OCI-LY7 (cell line): Measurements from ENCODE around the gene STX18.

Source experiments
- EZH2phosphoT487 ChIP-seq: fragments of 200-600 bp; sonication (generic); IDR thresholded peaks from 2 replicates; pipeline ENCODE4 v1.6.1; 2018; ENCODE audit warnings: low read depth, borderline replicate concordance, mild to moderate bottlenecking, mixed run types, antibody characterized with exemption, low read length, moderate library complexity, mixed read lengths
- TF ChIP-seq, protein P1 (sequence below): fragments of 200-600 bp; sonication (generic); conservative IDR thresholded peaks from 2 replicates; pipeline ENCODE4 v1.5.1; 2014; ENCODE audit warnings: mild to moderate bottlenecking, antibody characterized with exemption, low read length, moderate library complexity, mixed read lengths

DNA sequence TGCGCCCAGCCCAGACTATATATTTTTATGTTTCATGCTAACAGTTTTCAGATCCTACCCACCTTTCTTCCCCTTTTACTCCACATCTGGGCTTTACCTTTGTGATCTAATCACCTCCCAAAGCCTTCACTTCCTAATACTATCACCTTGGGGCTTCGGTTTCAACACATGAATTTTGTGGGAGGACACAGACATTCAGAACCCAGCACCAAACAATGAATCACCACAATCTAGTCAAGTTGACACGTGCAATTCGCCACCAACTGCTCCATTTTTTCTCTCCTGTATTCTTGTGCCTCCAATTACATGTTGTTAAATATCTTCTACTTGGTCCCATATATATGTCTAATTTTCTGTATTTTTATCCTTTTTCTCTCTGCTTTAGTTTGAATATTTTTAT is 41.8 kb upstream of the STX18 start:
- TF ChIP-seq, protein P1, sequence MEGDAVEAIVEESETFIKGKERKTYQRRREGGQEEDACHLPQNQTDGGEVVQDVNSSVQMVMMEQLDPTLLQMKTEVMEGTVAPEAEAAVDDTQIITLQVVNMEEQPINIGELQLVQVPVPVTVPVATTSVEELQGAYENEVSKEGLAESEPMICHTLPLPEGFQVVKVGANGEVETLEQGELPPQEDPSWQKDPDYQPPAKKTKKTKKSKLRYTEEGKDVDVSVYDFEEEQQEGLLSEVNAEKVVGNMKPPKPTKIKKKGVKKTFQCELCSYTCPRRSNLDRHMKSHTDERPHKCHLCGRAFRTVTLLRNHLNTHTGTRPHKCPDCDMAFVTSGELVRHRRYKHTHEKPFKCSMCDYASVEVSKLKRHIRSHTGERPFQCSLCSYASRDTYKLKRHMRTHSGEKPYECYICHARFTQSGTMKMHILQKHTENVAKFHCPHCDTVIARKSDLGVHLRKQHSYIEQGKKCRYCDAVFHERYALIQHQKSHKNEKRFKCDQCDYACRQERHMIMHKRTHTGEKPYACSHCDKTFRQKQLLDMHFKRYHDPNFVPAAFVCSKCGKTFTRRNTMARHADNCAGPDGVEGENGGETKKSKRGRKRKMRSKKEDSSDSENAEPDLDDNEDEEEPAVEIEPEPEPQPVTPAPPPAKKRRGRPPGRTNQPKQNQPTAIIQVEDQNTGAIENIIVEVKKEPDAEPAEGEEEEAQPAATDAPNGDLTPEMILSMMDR, result no peak
- no peak for TF ChIP-seq EZH2phosphoT487
